Pons (tissue), 1 donor: ENCODE results near the gene OR56A5.
"Not testable (repeated sequence)": the region's sequence is repeated elsewhere in the genome, so short reads cannot be mapped to it uniquely, and the experiment has no call there.

Experiments
- DNase-seq: peaks from one replicate; pipeline ENCODE4 v3.0.0-alpha.2; 2016; ENCODE audit warnings: low spot score

OR56A5 gene, protein sequence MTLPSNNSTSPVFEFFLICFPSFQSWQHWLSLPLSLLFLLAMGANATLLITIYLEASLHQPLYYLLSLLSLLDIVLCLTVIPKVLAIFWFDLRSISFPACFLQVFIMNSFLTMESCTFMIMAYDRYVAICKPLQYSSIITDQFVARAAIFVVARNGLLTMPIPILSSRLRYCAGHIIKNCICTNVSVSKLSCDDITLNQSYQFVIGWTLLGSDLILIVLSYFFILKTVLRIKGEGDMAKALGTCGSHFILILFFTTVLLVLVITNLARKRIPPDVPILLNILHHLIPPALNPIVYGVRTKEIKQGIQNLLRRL

DNA sequence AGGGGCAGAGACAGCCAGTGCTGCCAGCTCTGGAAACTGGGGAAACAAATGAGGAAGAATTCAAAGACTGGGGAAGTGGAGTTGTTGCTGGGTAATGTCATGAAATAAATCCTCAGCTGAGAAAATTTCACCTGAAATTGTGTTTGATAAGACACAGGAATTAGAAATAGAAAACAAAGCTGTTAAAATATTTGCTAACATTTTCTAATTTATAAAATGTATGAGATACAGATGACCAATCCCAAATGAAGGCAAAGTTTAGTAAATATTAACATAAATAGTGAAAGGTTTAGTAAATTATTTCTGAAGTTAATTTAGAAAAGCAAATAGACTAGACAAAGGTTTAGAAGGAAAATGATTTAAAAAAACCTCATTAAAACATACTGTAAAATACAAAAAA, at the start of gene OR56A5:
Gene OR56A5, minus strand, starts transcription at position 101 of the 400 bp plus-strand sequence. Its CDS starts 0 bp downstream, at position 101.
- DNase-seq: no peak

GRCh38 chr11:6013042-6013441, 44.7 kb upstream of the OR56A5 start:
- DNase-seq: no peak

DNA sequence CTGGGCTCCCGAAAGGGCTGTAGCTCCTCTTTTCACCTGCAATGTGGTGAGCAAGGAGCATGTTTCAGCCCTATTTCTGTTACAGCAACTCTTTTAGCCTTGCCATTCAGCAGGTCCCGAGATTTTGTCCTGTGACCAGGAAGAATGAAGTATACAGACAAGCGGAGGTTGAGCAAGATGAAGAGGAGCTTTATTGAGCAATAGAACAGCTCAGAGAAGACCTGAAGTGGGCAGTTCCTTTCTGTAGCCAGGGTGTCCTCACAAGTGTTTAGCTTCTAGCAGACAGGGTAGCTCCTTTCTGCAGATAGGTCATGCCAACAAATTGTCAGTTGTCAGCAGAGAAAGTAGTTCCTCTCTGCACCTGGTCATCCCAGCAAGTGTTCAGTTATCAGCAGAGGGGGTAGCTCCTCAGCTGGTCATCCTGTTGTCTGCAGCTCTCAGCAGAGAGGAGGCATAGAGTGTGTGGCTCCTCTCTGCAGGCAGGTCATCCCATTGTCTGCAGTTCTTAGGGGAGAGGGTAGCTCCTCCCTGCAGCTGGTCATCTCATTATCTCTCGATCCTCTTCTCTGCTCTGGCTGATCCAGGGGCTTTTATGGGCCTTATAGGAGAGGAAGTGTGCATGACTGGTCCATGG, 43.9 kb upstream of the OR56A5 start:
- DNase-seq: no peak

DNA sequence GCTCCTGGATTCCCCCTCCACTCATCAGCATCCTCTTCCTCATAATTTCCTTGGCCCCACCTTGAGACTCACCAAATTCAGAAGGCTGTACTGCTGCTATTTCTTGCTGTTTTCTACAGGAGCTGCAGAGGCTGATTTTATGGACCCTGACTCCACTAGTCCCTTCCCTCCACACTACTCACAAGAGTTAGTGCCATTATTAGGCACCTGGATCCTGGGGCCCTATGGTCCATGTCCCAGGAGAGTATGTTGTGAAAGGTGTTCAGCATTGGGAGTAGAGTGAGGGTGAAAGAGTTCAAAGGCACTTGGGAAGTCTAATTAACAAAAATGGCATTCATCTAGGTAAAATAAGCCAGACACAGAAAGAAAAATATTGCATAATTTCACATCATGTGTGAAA, 38.6 kb upstream of the OR56A5 start, which contains the start of gene OR56A4:
Gene OR56A4, minus strand, starts transcription at position 101 of the 400 bp plus-strand sequence. CDS start 3,954 bp downstream, outside the sequence.
- DNase-seq: no peak

- no peak for DNase-seq
Measured at GRCh38 chr11:6006395-6006794, 38.1 kb upstream of the OR56A5 start.

DNA sequence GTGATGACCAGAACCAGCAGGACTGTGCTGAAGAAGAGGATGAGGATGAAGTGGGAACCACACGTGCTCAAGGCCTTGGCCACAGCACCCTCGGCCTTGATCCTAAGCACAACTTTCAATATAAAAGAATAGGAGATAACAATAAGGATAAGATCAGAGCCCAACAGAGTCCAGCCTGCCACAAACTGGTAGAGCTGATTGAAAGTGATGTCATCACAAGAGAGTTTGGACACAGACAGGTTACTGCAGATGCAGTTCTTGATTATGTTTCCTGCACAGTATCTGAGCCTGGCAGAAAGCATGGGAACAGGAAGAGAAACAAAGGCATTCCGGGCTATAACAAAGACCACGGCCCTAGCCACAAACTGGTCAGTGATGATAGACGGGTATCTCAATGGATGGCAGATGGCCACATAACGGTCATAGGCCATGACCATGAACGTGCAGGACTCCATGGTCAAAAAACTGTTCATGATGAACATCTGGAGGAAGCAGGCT, 34.0 kb upstream of the OR56A5 start:
- no peak for DNase-seq

DNA sequence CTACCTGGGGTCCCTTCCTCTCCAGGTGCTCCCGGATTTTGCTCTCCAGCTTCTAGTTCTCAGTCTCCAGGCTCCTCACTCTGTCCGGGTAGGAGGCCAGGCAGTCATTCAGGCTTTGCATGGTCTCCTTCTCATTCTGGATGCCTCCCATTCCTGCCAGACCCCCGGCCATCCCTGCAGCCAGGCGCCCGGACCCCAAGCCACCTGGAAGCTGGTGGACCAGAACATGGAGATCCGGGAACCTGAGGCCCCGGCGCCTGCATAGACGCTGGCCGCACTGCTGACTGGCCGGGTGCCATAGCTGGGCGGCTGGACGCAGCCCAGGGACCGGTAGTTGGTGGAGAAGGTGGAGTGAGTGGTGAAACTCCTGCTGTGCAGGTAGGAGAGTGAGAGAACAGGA, 26.5 kb upstream of the OR56A5 start:
- no peak for DNase-seq

GRCh38 chr11:5992604-5993251, 24.4 kb upstream of the OR56A5 start:
- peak; percentile 9 for DNase-seq

DNA sequence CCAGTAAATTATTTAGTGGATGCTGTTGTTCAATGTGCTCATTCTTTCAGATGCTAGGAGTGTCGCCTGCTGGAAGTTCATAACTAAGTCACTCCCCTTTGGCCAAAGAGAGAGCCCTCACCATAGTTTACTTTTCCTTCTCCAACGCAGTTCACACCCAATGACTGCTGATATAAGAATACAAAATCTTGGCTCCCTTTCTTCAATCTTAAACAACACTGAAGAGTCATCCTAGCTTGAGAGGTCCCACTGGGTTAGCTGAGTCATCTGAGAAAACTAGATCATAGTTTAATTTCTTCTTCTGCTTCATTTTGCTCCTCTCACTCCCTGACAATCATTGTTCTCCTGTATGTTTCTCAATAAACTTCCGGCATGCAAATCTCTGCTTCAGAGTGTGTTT, 23.9 kb upstream of the OR56A5 start:
- peak; percentile 1 for DNase-seq

DNA sequence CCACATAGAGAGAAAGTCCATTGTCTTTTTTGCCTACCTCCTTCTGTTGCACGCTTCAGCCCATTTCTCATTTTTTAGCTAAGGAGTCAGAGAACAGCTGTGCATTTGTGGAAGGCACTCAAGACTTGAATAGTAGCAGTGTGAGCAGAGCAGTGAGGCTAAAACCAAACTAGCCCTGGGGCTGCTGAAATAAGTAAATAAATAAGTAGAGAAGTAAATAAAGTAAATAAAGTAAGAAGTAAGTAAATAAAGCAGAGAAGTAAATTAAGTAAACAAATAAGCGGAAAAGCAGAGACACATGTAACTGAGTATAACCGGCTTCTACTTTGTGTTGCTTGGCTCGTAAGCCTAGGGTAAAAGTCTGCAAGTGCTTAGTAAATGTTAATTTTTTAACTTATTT, 20.9 kb upstream of the OR56A5 start:
- DNase-seq: no peak

DNA sequence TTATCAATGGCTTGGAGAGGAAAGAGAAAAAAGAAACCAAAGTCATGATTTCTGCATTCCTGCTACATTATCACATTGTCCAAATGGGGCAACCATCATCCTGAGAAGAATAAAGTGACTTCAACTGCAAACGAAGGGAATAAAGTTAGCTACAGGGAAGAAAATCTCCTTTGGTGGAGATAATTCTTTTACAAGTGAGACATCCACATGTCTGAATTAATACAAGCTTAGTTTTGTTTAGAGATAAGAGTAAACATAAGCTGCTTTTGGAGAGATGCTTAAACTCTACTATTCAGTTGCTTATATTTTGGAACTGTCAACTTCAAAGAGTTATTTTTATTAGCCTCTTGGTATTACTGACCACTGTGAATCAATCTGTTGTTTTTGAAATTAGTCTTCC, 18.6 kb upstream of the OR56A5 start, which contains the start of gene OR52L1:
Gene OR52L1, minus strand, starts transcription at position 101 of the 400 bp plus-strand sequence. Its CDS starts 55 bp downstream, at position 46.
- no peak for DNase-seq

- no peak for DNase-seq
Measured at GRCh38 chr11:5983443-5983842, 15.1 kb upstream of the OR56A5 start.

GRCh38 chr11:5973530-5973929, 5.2 kb upstream of the OR56A5 start:
- DNase-seq: no peak

DNA sequence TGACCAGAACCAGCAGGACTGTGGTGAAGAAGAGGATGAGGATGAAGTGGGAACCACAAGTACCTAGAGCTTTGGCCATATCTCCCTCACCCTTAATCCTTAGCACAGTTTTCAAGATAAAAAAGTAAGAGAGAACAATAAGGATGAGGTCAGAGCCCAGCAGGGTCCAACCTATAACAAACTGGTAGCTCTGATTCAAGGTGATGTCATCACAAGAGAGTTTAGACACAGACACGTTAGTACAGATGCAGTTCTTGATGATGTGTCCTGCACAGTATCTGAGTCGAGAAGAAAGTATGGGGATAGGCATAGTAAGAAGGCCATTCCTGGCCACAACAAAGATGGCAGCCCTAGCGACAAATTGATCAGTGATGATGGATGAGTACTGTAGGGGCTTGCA, 586 bp downstream of the OR56A5 start:
- DNase-seq: no peak

GRCh38 chr11:5966958-5967357, 1.3 kb downstream of the OR56A5 start:
- no peak for DNase-seq

GRCh38 chr11:5960704-5961320, 7.5 kb downstream of the OR56A5 start:
- not testable (repeated sequence) for DNase-seq

GRCh38 chr11:5955586-5955985, 12.7 kb downstream of the OR56A5 start:
- DNase-seq: no peak

GRCh38 chr11:5941951-5942350, 26.3 kb downstream of the OR56A5 start, which contains the start of gene OR56A3:
TSS of gene OR56A3 (plus strand) at chr11:5942251. CDS start at chr11:5947347, 5,096 bp downstream.
- DNase-seq: no peak

DNA sequence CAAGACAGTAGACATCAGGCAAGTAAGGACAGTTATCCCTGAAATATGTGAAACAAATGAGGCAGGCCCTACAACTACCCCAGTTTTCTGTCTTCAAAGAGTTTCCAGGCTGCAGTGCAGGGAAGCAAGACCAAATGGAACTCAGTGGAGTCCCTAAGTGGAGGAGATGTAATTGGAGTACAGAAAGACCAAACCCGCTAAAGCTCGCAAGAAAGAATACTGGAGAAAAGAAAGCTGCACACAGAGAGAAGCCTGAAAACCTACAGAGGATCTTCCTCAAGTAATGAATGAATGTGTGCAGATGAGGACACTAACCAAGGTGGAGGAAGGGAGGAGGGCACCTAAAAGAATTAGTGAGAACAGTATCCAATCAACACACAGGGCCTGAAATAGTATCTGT, 27.5 kb downstream of the OR56A5 start:
- DNase-seq: no peak

DNA sequence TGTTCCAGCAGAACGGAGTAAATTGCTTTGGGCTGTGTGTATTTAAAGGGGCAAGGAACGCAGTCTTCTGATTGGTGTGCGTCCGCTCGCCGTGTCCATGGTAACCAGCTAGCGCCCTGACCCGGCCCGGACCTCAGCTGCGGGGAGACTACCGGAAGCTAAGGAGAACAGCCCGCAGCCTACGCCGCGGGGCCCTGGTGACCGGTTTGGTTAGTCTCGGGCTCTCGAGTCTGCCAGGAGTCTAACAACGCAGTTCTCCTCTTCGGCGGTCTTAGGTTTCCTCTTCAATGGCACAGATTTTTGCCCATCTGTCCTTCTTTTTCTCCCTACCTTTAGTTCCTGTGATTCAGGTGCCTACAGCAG, 29.7 kb downstream of the OR56A5 start:
- no peak for DNase-seq

- DNase-seq: no peak
Measured at GRCh38 chr11:5937868-5938602, 30.3 kb downstream of the OR56A5 start.

- DNase-seq: no peak
Measured at GRCh38 chr11:5933116-5933515, 35.2 kb downstream of the OR56A5 start.
